ENCODE results near the gene RNASEH1. TPM values are rescaled to one million over a fixed set of nuclear protein-coding genes. Genes with fewer than 3 reads are reported as not detected.

RNASEH1 gene
- total RNA-seq, 1 experiment from 2014 or later: 42.0 TPM

DNA sequence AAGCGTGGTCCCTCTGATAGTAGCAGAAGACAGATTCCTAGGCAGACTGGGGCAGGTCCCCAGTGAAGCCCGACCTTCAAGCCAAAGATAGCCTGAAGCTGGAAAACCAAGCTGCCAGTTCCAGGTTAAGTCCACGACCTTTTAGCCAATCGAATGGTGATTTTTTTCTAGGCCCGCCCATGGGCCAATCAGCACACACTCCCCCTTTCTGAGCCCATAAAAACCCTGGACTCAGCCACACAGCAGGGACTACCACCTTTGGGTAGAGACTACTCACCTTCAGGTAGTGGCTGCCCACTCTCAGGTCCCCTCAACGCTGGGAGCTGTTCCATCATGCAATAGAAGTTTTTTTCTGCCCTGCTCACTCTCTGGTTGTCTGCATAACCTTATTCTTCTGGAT, 24.3 kb downstream of the RNASEH1 start:
- Histone ChIP-seq H4K8ac (replicated peaks; ENCODE audit: insufficient read length, low read depth, low read length) (no peak overlapping the region), H4K5ac (ENCODE audit: insufficient read length, low read depth, low read length) (no peak overlapping the region), H2BK20ac (ENCODE audit: low read depth, low read length, poor library complexity, severe bottlenecking) (no peak overlapping the region), H3K23me2 (ENCODE audit: insufficient read length, low read depth, low read length, poor library complexity, severe bottlenecking) (no peaks in the 10 kb centered on the region), H3T11ph (ENCODE audit: low read length) (no peak overlapping the region), H4K91ac (ENCODE audit: insufficient read length, low read depth, low read length) (no peak overlapping the region), H3K4me2 (ENCODE audit: insufficient read depth, insufficient read length, low read length) (no peak overlapping the region), H3K4ac (ENCODE audit: low read depth, low read length) (no peak overlapping the region), H2BK120ac (ENCODE audit: low read depth, low read length, poor library complexity, severe bottlenecking) (no peak overlapping the region), H3K4me1 (ENCODE audit: insufficient read depth, low read length) (no peaks in the 10 kb centered on the region; the same call in 1 of the 2 replicates), H3K79me2 (ENCODE audit: insufficient read depth, low read length) (no peaks in the 10 kb centered on the region), H3K27me3 (ENCODE audit: insufficient read depth, low read length) (no peaks in the 10 kb centered on the region), H3K27ac (ENCODE audit: insufficient read length, low read depth, low read length) (no peak overlapping the region), H3K79me1 (ENCODE audit: insufficient read depth, low read depth, low read length, poor library complexity, severe bottlenecking) (no peaks in the 10 kb centered on the region), H3K14ac (ENCODE audit: insufficient read depth, low read length) (no peak overlapping the region; the same call in 1 of the 2 replicates), H3K9ac (ENCODE audit: extremely low read depth, insufficient read length, low read length) (no peak overlapping the region), H3K9me3 (ENCODE audit: control insufficient read depth, low read depth, low read length) (no peaks in the 10 kb centered on the region), H4K20me1 (ENCODE audit: control insufficient read depth, insufficient read depth, insufficient read length) (no peaks in the 10 kb centered on the region), H2AK5ac (ENCODE audit: insufficient read length, low read length) (no peak overlapping the region), H3K56ac (ENCODE audit: insufficient read length, low read depth, low read length) (no peak overlapping the region), H3K18ac (ENCODE audit: insufficient read length, low read depth, low read length) (no peak overlapping the region), H3K23ac (ENCODE audit: insufficient read length, low read depth, low read length) (no peak overlapping the region), H2BK15ac (ENCODE audit: low read depth, low read length) (no peak overlapping the region), H2AFZ (ENCODE audit: low read length) (no peak overlapping the region), H2BK5ac (ENCODE audit: insufficient read length, low read length) (no peak overlapping the region), H2BK12ac (ENCODE audit: insufficient read length, low read depth, low read length) (no peak overlapping the region)
- Mint-ChIP-seq H3K9me3 (no peaks in the 10 kb centered on the region; a peak in 1 of 5 replicates), H3K36me3 (ENCODE audit: insufficient read depth in 1 of 3, low read depth in 3 of 3) (no peaks in the 10 kb centered on the region), H3K27me3 (ENCODE audit: low read depth) (no peaks in the 10 kb centered on the region), H3K27ac (no peak overlapping the region; a peak in 1 of 7 replicates), H3K4me3 (no peak overlapping the region), H3K4me1 (peaks cover 12 to 19% of the 10 kb centered on the region in 2 experiments)
- TF ChIP-seq, protein P1, sequence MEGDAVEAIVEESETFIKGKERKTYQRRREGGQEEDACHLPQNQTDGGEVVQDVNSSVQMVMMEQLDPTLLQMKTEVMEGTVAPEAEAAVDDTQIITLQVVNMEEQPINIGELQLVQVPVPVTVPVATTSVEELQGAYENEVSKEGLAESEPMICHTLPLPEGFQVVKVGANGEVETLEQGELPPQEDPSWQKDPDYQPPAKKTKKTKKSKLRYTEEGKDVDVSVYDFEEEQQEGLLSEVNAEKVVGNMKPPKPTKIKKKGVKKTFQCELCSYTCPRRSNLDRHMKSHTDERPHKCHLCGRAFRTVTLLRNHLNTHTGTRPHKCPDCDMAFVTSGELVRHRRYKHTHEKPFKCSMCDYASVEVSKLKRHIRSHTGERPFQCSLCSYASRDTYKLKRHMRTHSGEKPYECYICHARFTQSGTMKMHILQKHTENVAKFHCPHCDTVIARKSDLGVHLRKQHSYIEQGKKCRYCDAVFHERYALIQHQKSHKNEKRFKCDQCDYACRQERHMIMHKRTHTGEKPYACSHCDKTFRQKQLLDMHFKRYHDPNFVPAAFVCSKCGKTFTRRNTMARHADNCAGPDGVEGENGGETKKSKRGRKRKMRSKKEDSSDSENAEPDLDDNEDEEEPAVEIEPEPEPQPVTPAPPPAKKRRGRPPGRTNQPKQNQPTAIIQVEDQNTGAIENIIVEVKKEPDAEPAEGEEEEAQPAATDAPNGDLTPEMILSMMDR (conservative IDR thresholded peaks at IDR 0.05): no peak
- no CpG with 5 or more reads among the region's 6 CpGs for WGBS (ENCODE audit: extremely low coverage, insufficient read length, low lambda C conversion rate)
- DNase-seq: peak; percentile 65
